Sigmoid colon (tissue), 4 donors: ENCODE results near the gene SLC22A13.

Experiments used
- CTCF ChIP-seq, 4 experiments: fragments of 450-650 bp in 3 of 4; fragments of 200-600 bp in 1 of 4; IDR thresholded peaks; one replicate each; pipeline ENCODE4 v1.5.1; 2016 to 2019; ENCODE audit warnings: antibody characterized with exemption in 4 of 4, mild to moderate bottlenecking in 3 of 4, moderate library complexity in 2 of 4
- EP300 ChIP-seq, 4 donors: sonication (generic); formaldehyde crosslinking; IDR thresholded peaks; one replicate each; pipeline ENCODE4 v1.6.1; 2017; ENCODE audit warnings: antibody characterized with exemption in 4 of 4
- POLR2A ChIP-seq, 2 donors: fragments of 450-650 bp; IDR thresholded peaks; one replicate each; pipeline ENCODE4 v1.6.1; 2016; ENCODE audit warnings: antibody characterized with exemption in 2 of 2, mild to moderate bottlenecking in 2 of 2, moderate library complexity in 2 of 2
- POLR2AphosphoS5 ChIP-seq, 4 donors: sonication (generic); formaldehyde crosslinking; IDR thresholded peaks; one replicate each; pipeline ENCODE4 v1.6.1; 2017; ENCODE audit warnings: antibody characterized with exemption in 4 of 4

GRCh38 chr3:38278841-38279240 lies 13.2 kb downstream of the SLC22A13 start:
- TF ChIP-seq POLR2A (IDR thresholded peaks at IDR 0.05): no peak
- TF ChIP-seq EP300 (IDR thresholded peaks at IDR 0.05): no peak
- no peak for TF ChIP-seq CTCF (IDR thresholded peaks at IDR 0.05)
- no peak for TF ChIP-seq POLR2AphosphoS5 (IDR thresholded peaks at IDR 0.05)
